ENCODE measurements around the gene ZAR1L. TPM values are rescaled to one million over a fixed set of nuclear protein-coding genes. Genes with fewer than 3 reads are reported as not detected.

ZAR1L gene
- total and polyA plus RNA-seq, 2 of the 4 experiments (the other 2 are of a cell fraction), result not detected

GRCh38 chr13:32278426-32278825, 36.7 kb downstream of the ZAR1L start:
- Histone ChIP-seq H3K4ac (ENCODE audit: low read depth, low read length) (peak overlapping the region; percentile 49; the same call in 1 of the 2 replicates), H3K4me3 (ENCODE audit: insufficient read depth, low read depth, low read length) (no peak overlapping the region), H3K36me3 (ENCODE audit: control insufficient read depth, insufficient read depth, low read length) (peaks cover 14% of the 10 kb centered on the region), H4K5ac (ENCODE audit: low read depth, low read length) (no peak overlapping the region), H2BK15ac (ENCODE audit: low read depth, low read length) (no peak overlapping the region; the same call in 2 of the 3 replicates), H3K14ac (replicated peaks; ENCODE audit: low read depth, low read length) (0 out of 2 replicates have a peak overlapping the region, but pooled peaks have one; percentile 46), H2BK20ac (ENCODE audit: low read depth, low read length) (peak overlapping the region; percentile 47; the same call in 1 of the 2 replicates), H3K27ac (ENCODE audit: insufficient read depth, low read length) (no peak overlapping the region), H3K56ac (ENCODE audit: extremely low read depth, insufficient read depth, low read length) (no peak overlapping the region), H3K4me2 (ENCODE audit: low read depth, low read length) (peak overlapping the region; percentile 76; the same call in 1 of the 2 replicates), H3K18ac (ENCODE audit: low read depth, low read length) (no peak overlapping the region), H2BK5ac (ENCODE audit: low read depth, low read length, poor library complexity, severe bottlenecking) (peak overlapping the region; percentile 68), H3K4me1 (ENCODE audit: control insufficient read depth, insufficient read depth, low read length) (peaks cover 5% of the 10 kb centered on the region; the same call in 1 of the 2 replicates), H2AFZ (replicated peaks; ENCODE audit: low read length, poor library complexity) (no peak overlapping the region), H3K9me1 (ENCODE audit: insufficient read depth, low read length) (peaks cover 6% of the 10 kb centered on the region), H3K79me1 (ENCODE audit: low read depth in 1 of 2, low read length in 2 of 2) (no peaks in the 10 kb centered on the region), H3K9ac (ENCODE audit: low read depth, low read length) (no peak overlapping the region), H3K9me3 (ENCODE audit: control insufficient read depth, insufficient read depth, low read length) (no peaks in the 10 kb centered on the region), H4K91ac (ENCODE audit: insufficient read depth, low read depth, low read length) (0 out of 2 replicates have a peak overlapping the region, but pooled peaks have one; percentile 43), H3K23ac (ENCODE audit: low read depth, low read length) (no peak overlapping the region), H3K27me3 (ENCODE audit: control insufficient read depth, insufficient read depth, low read length) (no peaks in the 10 kb centered on the region), H2AK9ac (replicated peaks; ENCODE audit: low read depth, low read length, poor library complexity) (no peak overlapping the region), H2BK120ac (ENCODE audit: low read depth, low read length) (0 out of 2 replicates have a peak overlapping the region, but pooled peaks have one; percentile 30), H2AK5ac (ENCODE audit: low read depth, low read length) (no peak overlapping the region), H4K20me1 (ENCODE audit: insufficient read depth, low read length) (no peaks in the 10 kb centered on the region), H4K8ac (ENCODE audit: low read depth in 2 of 2, low read length in 2 of 2) (no peak overlapping the region)
- CTCF ChIA-PET, result no interaction called here
- POLR2A ChIA-PET (ENCODE audit: unreplicated experiment), result no interaction called here
- BruUV-seq (replicated peaks), result no TSS peak
- dilution Hi-C loops (cut with HindIII; ENCODE audit: low sequenced_read_pairs, unreplicated experiment) (no loop called here), intact Hi-C loops (cut with micrococcal nuclease) (no loop called here), in situ Hi-C loops (cut with MboI; ENCODE audit: low sequenced_read_pairs) (no loop called here)
- ATAC-seq (ENCODE audit: low read depth) (peak; percentile 99), DNase-seq (peak; percentile 91)
- TF ChIP-seq FOS (IDR thresholded peaks at IDR 0.05; ENCODE audit: low read depth, low read length) (peak; percentile 70), RAD21 (IDR thresholded peaks at IDR 0.05; ENCODE audit: low read length) (no peak)
- WGBS, 2 experiments (ENCODE audit: extremely low coverage in 2 of 2, insufficient read length in 1 of 2), result no CpG with 5 or more reads among the region's 3 CpGs
